GM12878 (cell line): ENCODE results near the gene CYTH3. TPM values are rescaled to one million over a fixed set of nuclear protein-coding genes. Genes with fewer than 3 reads are reported as not detected.

ENCODE experiments used
- ATAC-seq: fragments of 200-7000 bp; cut with Tn5 transposase; 3 replicates; pipeline ENCODE4 v1.9.1; 2020; ENCODE audit warnings: mild to moderate bottlenecking, moderate library complexity
- BruUV-seq: library from RNA; stranded (reverse); fragments of 400-500 nt; replicated peaks from 2 replicates; lab custom pipeline; 2021; lab: Mats Ljungman, UMichigan
- CTCF ChIA-PET: fragments of 300-600 bp; sonication (Branson Sonifier 250); formaldehyde crosslinking; extraction: SDS; loops from one replicate; lab custom pipeline; 2021; ENCODE audit warnings: inconsistent platforms; lab: Yijun Ruan, JAX
- POLR2A ChIA-PET: fragments of 350-600 bp; formaldehyde crosslinking; extraction: SDS; loops from one replicate; lab custom pipeline; 2021; ENCODE audit warnings: inconsistent platforms; lab: Charles Lee
- RAD21 ChIA-PET: fragments of 300-600 bp; sonication (Branson Sonifier 250); formaldehyde crosslinking; loops from one replicate; lab custom pipeline; 2023; ENCODE audit warnings: antibody characterized with exemption; ENCODE audit not compliant: unreplicated experiment; lab: Charles Lee
- SMC1A ChIA-PET: fragments of 300-600 bp; sonication (Branson Sonifier 250); formaldehyde crosslinking; loops from one replicate; lab custom pipeline; 2023; ENCODE audit not compliant: unreplicated experiment, uncharacterized antibody; lab: Charles Lee
- DNase-seq: peaks from one replicate; pipeline ENCODE4 v3.0.0-alpha.2; 2011; ENCODE audit warnings: low read depth, low spot score
- FAIRE-seq: peaks from 3 replicates; lab custom pipeline; 2011; peaks lifted over from hg19 to GRCh38; lab: Jason Lieb, UNC
- H2AFZ ChIP-seq: 2 replicates; pipeline ENCODE4 v1.6.0; 2011; ENCODE audit warnings: low read depth, low read length, control low read depth; ENCODE audit not compliant: control insufficient read depth
- H3K27ac ChIP-seq: 2 replicates; pipeline ENCODE4 v1.5.1; 2011; ENCODE audit warnings: control low read depth; ENCODE audit not compliant: control insufficient read depth, insufficient read depth
- H3K27me3 ChIP-seq, 2 experiments: replicated peaks in 1 of 2; 2 replicates each; pipeline versions ENCODE4 v1.6.0 to v1.6.1; 2011; ENCODE audit warnings: low read length in 1 of 2; ENCODE audit not compliant: control insufficient read depth in 2 of 2, insufficient read depth in 2 of 2
- H3K36me3 ChIP-seq, 2 experiments: 2 replicates each; pipeline ENCODE4 v1.5.1; 2011; ENCODE audit warnings: low read length in 1 of 2; ENCODE audit not compliant: control insufficient read depth in 2 of 2, insufficient read depth in 2 of 2
- H3K4me1 ChIP-seq: 2 replicates; pipeline ENCODE4 v1.6.1; 2011; ENCODE audit warnings: mild to moderate bottlenecking, low read length, moderate library complexity, mixed read lengths; ENCODE audit not compliant: control insufficient read depth, insufficient read depth
- H3K4me2 ChIP-seq: 2 replicates; pipeline ENCODE4 v1.6.0; 2011; ENCODE audit warnings: control low read depth; ENCODE audit not compliant: control insufficient read depth, insufficient read depth
- H3K4me3 ChIP-seq: fragments of 200-600 bp; sonication (generic); 2 replicates; pipeline ENCODE4 v1.5.1; 2016
- H3K79me2 ChIP-seq: 2 replicates; pipeline ENCODE4 v1.6.0; 2011; ENCODE audit warnings: low read length; ENCODE audit not compliant: control insufficient read depth, insufficient read depth
- H3K9ac ChIP-seq: 2 replicates; pipeline ENCODE4 v1.8.0; 2011; ENCODE audit warnings: low read length, control low read depth, mixed read lengths; ENCODE audit not compliant: control insufficient read depth, insufficient read depth
- H3K9me3 ChIP-seq: replicated peaks from 3 replicates; pipeline ENCODE4 v1.5.1; 2011; ENCODE audit warnings: mild to moderate bottlenecking, low read length; ENCODE audit not compliant: control insufficient read depth, insufficient read depth
- H4K20me1 ChIP-seq: 2 replicates; pipeline ENCODE4 v1.6.0; 2011; ENCODE audit not compliant: control insufficient read depth, insufficient read depth
- ATF7 ChIP-seq: fragments of 450-650 bp; IDR thresholded peaks from 2 replicates; pipeline ENCODE4 v1.6.1; 2016; ENCODE audit warnings: low read depth, mild to moderate bottlenecking
- CHD1 ChIP-seq: IDR thresholded peaks from 2 replicates; pipeline ENCODE4 v1.6.1; 2012; ENCODE audit warnings: low read depth, low read length, improper control_type of control experiment
- CREB1 ChIP-seq: IDR thresholded peaks from 2 replicates; pipeline ENCODE4 v1.6.1; 2012; ENCODE audit warnings: low read depth, mild to moderate bottlenecking, inconsistent platforms
- EGR1 ChIP-seq, 2 experiments: IDR thresholded peaks; 1 replicate in 1 of 2; 2 replicates in 1 of 2; pipeline ENCODE4 v1.6.1; 2011 to 2012; ENCODE audit warnings: low read depth in 2 of 2, low read length in 2 of 2, borderline replicate concordance in 1 of 2, mild to moderate bottlenecking in 1 of 2, moderate library complexity in 1 of 2
- IRF3 ChIP-seq: fragments of 450-650 bp; IDR thresholded peaks from 2 replicates; pipeline ENCODE4 v1.6.1; 2014; ENCODE audit warnings: mild to moderate bottlenecking
- MLLT1 ChIP-seq: fragments of 450-650 bp; IDR thresholded peaks from 2 replicates; pipeline ENCODE4 v1.6.1; 2016; ENCODE audit warnings: mild to moderate bottlenecking
- NBN ChIP-seq: fragments of 450-650 bp; IDR thresholded peaks from 2 replicates; pipeline ENCODE4 v1.6.1; 2016
- PBX3 ChIP-seq: IDR thresholded peaks from 2 replicates; pipeline ENCODE4 v1.6.1; 2011; ENCODE audit warnings: mild to moderate bottlenecking, low read depth, low read length, moderate library complexity; ENCODE audit not compliant: insufficient replicate concordance
- RELB ChIP-seq: fragments of 450-650 bp; IDR thresholded peaks from 2 replicates; pipeline ENCODE4 v1.6.1; 2017; ENCODE audit warnings: low read depth, mild to moderate bottlenecking, moderate library complexity
- SMAD1 ChIP-seq: fragments of 450-650 bp; IDR thresholded peaks from 2 replicates; pipeline ENCODE4 v1.6.1; 2018; ENCODE audit warnings: mild to moderate bottlenecking, low read depth; ENCODE audit not compliant: partially characterized antibody
- TCF7 ChIP-seq: IDR thresholded peaks from 2 replicates; pipeline ENCODE4 v1.6.1; 2014; ENCODE audit warnings: antibody characterized with exemption, borderline replicate concordance
- USF2 ChIP-seq: IDR thresholded peaks from 2 replicates; pipeline ENCODE4 v1.6.1; 2011; ENCODE audit warnings: low read depth, low read length, improper control_type of control experiment, borderline replicate concordance
- ZBTB11 ChIP-seq: fragments of 450-650 bp; formaldehyde crosslinking; IDR thresholded peaks from 2 replicates; pipeline ENCODE4 v1.5.0; 2022; ENCODE audit warnings: mild to moderate bottlenecking, missing genetic modification characterization
- WGBS: methylation state at CpG from one replicate; pipeline ENCODE4 v1.1.6; 2016; ENCODE audit warnings: low lambda C conversion rate; ENCODE audit not compliant: insufficient replicate concordance, insufficient coverage; ENCODE audit errors: missing lambda C conversion rate; 5-methylcytosine and 5-hydroxymethylcytosine counted together
- in situ Hi-C: fragments of 300-500 bp; cut with MboI; formaldehyde crosslinking; loops from 9 replicates; pipeline ENCODE4 v1.14.3; 2018; ENCODE audit warnings: mixed read lengths
- intact Hi-C: fragments of 100-400 bp; cut with micrococcal nuclease; formaldehyde crosslinking; loops from one replicate; pipeline ENCODE4 v1.14.2; 2022; ENCODE audit not compliant: unreplicated experiment
- polyA plus RNA-seq, 11 experiments: library from polyadenylated mRNA; depleted of rRNA in 4 of 11; unstranded in 6 of 11; stranded (reverse) in 5 of 11; fragments of >200 nt; fragmentation: Nextera tagmentation in 4 of 11; fragmentation: Illumina TruSeq in 1 of 11; extraction: Ambion mirVana in 4 of 11; extraction: Trizol in 1 of 11; gene quantifications; 1 replicate in 1 of 11; 2 replicates in 10 of 11; pipeline versions ENCODE4 v1.2.1 to v1.2.3, GENCODE V29; 2011 to 2016; ENCODE audit warnings: inconsistent platforms in 2 of 11, missing spikeins in 2 of 11, low read depth in 1 of 11
- total RNA-seq, 4 experiments: library from RNA; depleted of rRNA in 3 of 4; stranded (reverse); fragments of >200 nt in 3 of 4; fragmentation: Illumina TruSeq in 1 of 4; extraction: Trizol in 1 of 4; gene quantifications; 2 replicates each; pipeline versions ENCODE4 v1.2.1 to v1.2.3, GENCODE V29; 2013 to 2021

CYTH3 gene
- total and polyA plus RNA-seq, 10 of the 15 experiments (the other 5 are each of a cell fraction or from before 2014, with no cell fraction given), result 0.45 to 28.2 (median 15.7) TPM

GRCh38 chr7:6273380-6273837, 985 bp upstream of the CYTH3 start:
- BruUV-seq, result no TSS peak
- H3K9me3 ChIP-seq, result no peaks in the 10 kb centered on the region
- ATAC-seq (no peak), FAIRE-seq (no peak), DNase-seq (no peak)
- H3K27ac ChIP-seq, result no peak overlapping the region
- no peaks in the 10 kb centered on the region for H4K20me1 ChIP-seq
- H3K4me2 ChIP-seq, result no peak overlapping the region
- H3K9ac ChIP-seq, result no peak overlapping the region
- intact Hi-C loops (no loop called here), in situ Hi-C loops (loop anchor here (25.0 kb wide), 1 partner anchor 1864 kb away; no protein-coding TSS in a partner anchor)
- H3K4me3 ChIP-seq, result no peak overlapping the region
- no peaks in the 10 kb centered on the region for H3K27me3 ChIP-seq
- SMC1A ChIA-PET, result interaction anchor here (0.9 to 1.2 kb wide), 4 partner anchors 34 to 167 kb away, joined by 3 to 5 read pairs (median 4); no protein-coding TSS in a partner anchor
- no peak overlapping the region for H2AFZ ChIP-seq
- RAD21 ChIA-PET, result interaction anchor here (0.6 to 0.9 kb wide), 3 partner anchors 15 to 276 kb away, joined by 3 read pairs; no protein-coding TSS in a partner anchor
- H3K4me1 ChIP-seq, result peaks cover 6% of the 10 kb centered on the region; the same call in 1 of the 2 replicates
- WGBS, result 95% methylated on average over 6 of the region's 6 CpGs
- CTCF ChIA-PET, result interaction anchor here (0.6 to 1.3 kb wide), 5 partner anchors 12 to 259 kb away, joined by 3 to 4 read pairs (median 3); no protein-coding TSS in a partner anchor
- POLR2A ChIA-PET, result interaction anchor here (0.5 to 1.4 kb wide), 3 partner anchors 13 to 448 kb away, joined by 4 to 5 read pairs (median 5); no protein-coding TSS in a partner anchor
- no peaks in the 10 kb centered on the region for H3K36me3 ChIP-seq
- peaks cover 25% of the 10 kb centered on the region for H3K79me2 ChIP-seq
- TF ChIP-seq PBX3 (no peak), EGR1 (IDR thresholded peaks at IDR 0.05; ENCODE audit: borderline replicate concordance in 1 of 2, low read depth in 2 of 2, low read length in 2 of 2) (no peak), ZBTB11 (CRISPR knock-in tag) (no peak), CREB1 (no peak), IRF3 (no peak), CHD1 (no peak), NBN (no peak), USF2 (no peak), ATF7 (no peak), SMAD1 (no peak), MLLT1 (no peak), RELB (no peak), TCF7 (no peak)
